GM12878 (cell line): ENCODE results near the gene PLXNA2. TPM values are rescaled to one million over a fixed set of nuclear protein-coding genes. Genes with fewer than 3 reads are reported as not detected.

Source experiments
- ATAC-seq: fragments of 200-7000 bp; cut with Tn5 transposase; 3 replicates; pipeline ENCODE4 v1.9.1; 2020; ENCODE audit warnings: mild to moderate bottlenecking, moderate library complexity
- BruUV-seq: library from RNA; stranded (reverse); fragments of 400-500 nt; replicated peaks from 2 replicates; lab custom pipeline; 2021; lab: Mats Ljungman, UMichigan
- CTCF ChIA-PET: fragments of 300-600 bp; sonication (Branson Sonifier 250); formaldehyde crosslinking; extraction: SDS; loops from one replicate; lab custom pipeline; 2021; ENCODE audit warnings: inconsistent platforms; lab: Yijun Ruan, JAX
- POLR2A ChIA-PET: fragments of 350-600 bp; formaldehyde crosslinking; extraction: SDS; loops from one replicate; lab custom pipeline; 2021; ENCODE audit warnings: inconsistent platforms; lab: Charles Lee
- RAD21 ChIA-PET: fragments of 300-600 bp; sonication (Branson Sonifier 250); formaldehyde crosslinking; loops from one replicate; lab custom pipeline; 2023; ENCODE audit warnings: antibody characterized with exemption; ENCODE audit not compliant: unreplicated experiment; lab: Charles Lee
- SMC1A ChIA-PET: fragments of 300-600 bp; sonication (Branson Sonifier 250); formaldehyde crosslinking; loops from one replicate; lab custom pipeline; 2023; ENCODE audit not compliant: unreplicated experiment, uncharacterized antibody; lab: Charles Lee
- DNase-seq: peaks from one replicate; pipeline ENCODE4 v3.0.0-alpha.2; 2011; ENCODE audit warnings: low read depth, low spot score
- FAIRE-seq: peaks from 3 replicates; lab custom pipeline; 2011; peaks lifted over from hg19 to GRCh38; lab: Jason Lieb, UNC
- H2AFZ ChIP-seq: 2 replicates; pipeline ENCODE4 v1.6.0; 2011; ENCODE audit warnings: low read depth, low read length, control low read depth; ENCODE audit not compliant: control insufficient read depth
- H3K27ac ChIP-seq: 2 replicates; pipeline ENCODE4 v1.5.1; 2011; ENCODE audit warnings: control low read depth; ENCODE audit not compliant: control insufficient read depth, insufficient read depth
- H3K27me3 ChIP-seq, 2 experiments: replicated peaks in 1 of 2; 2 replicates each; pipeline versions ENCODE4 v1.6.0 to v1.6.1; 2011; ENCODE audit warnings: low read length in 1 of 2; ENCODE audit not compliant: control insufficient read depth in 2 of 2, insufficient read depth in 2 of 2
- H3K36me3 ChIP-seq, 2 experiments: 2 replicates each; pipeline ENCODE4 v1.5.1; 2011; ENCODE audit warnings: low read length in 1 of 2; ENCODE audit not compliant: control insufficient read depth in 2 of 2, insufficient read depth in 2 of 2
- H3K4me1 ChIP-seq: 2 replicates; pipeline ENCODE4 v1.6.1; 2011; ENCODE audit warnings: mild to moderate bottlenecking, low read length, moderate library complexity, mixed read lengths; ENCODE audit not compliant: control insufficient read depth, insufficient read depth
- H3K4me2 ChIP-seq: 2 replicates; pipeline ENCODE4 v1.6.0; 2011; ENCODE audit warnings: control low read depth; ENCODE audit not compliant: control insufficient read depth, insufficient read depth
- H3K4me3 ChIP-seq: fragments of 200-600 bp; sonication (generic); 2 replicates; pipeline ENCODE4 v1.5.1; 2016
- H3K79me2 ChIP-seq: 2 replicates; pipeline ENCODE4 v1.6.0; 2011; ENCODE audit warnings: low read length; ENCODE audit not compliant: control insufficient read depth, insufficient read depth
- H3K9ac ChIP-seq: 2 replicates; pipeline ENCODE4 v1.8.0; 2011; ENCODE audit warnings: low read length, control low read depth, mixed read lengths; ENCODE audit not compliant: control insufficient read depth, insufficient read depth
- H3K9me3 ChIP-seq: replicated peaks from 3 replicates; pipeline ENCODE4 v1.5.1; 2011; ENCODE audit warnings: mild to moderate bottlenecking, low read length; ENCODE audit not compliant: control insufficient read depth, insufficient read depth
- H4K20me1 ChIP-seq: 2 replicates; pipeline ENCODE4 v1.6.0; 2011; ENCODE audit not compliant: control insufficient read depth, insufficient read depth
- E2F8 ChIP-seq: fragments of 450-650 bp; IDR thresholded peaks from 2 replicates; pipeline ENCODE4 v1.6.1; 2018; ENCODE audit warnings: mild to moderate bottlenecking, low read depth, moderate library complexity; ENCODE audit not compliant: partially characterized antibody
- IRF4 ChIP-seq: IDR thresholded peaks from 2 replicates; pipeline ENCODE4 v1.6.1; 2011; ENCODE audit warnings: low read depth, low read length
- IRF5 ChIP-seq: fragments of 450-650 bp; IDR thresholded peaks from 2 replicates; pipeline ENCODE4 v1.6.1; 2017; ENCODE audit warnings: borderline replicate concordance
- KLF5 ChIP-seq: fragments of 450-650 bp; IDR thresholded peaks from 2 replicates; pipeline ENCODE4 v1.6.1; 2014; ENCODE audit warnings: mild to moderate bottlenecking; ENCODE audit not compliant: partially characterized antibody
- NR2C1 ChIP-seq: fragments of 450-650 bp; IDR thresholded peaks from 2 replicates; pipeline ENCODE4 v1.6.1; 2017; ENCODE audit warnings: antibody characterized with exemption, mild to moderate bottlenecking, moderate library complexity
- SIX5 ChIP-seq: IDR thresholded peaks from 2 replicates; pipeline ENCODE4 v1.6.1; 2011; ENCODE audit warnings: mild to moderate bottlenecking, low read depth, low read length, moderate library complexity; ENCODE audit not compliant: severe bottlenecking
- SPI1 ChIP-seq: IDR thresholded peaks from 2 replicates; pipeline ENCODE4 v1.6.1; 2011; ENCODE audit warnings: low read depth, mild to moderate bottlenecking, low read length, moderate library complexity, borderline replicate concordance; ENCODE audit not compliant: insufficient read depth
- ZNF207 ChIP-seq: fragments of 450-650 bp; IDR thresholded peaks from 2 replicates; pipeline ENCODE4 v1.6.1; 2014; ENCODE audit warnings: antibody characterized with exemption, mild to moderate bottlenecking, borderline replicate concordance
- ZNF384 ChIP-seq: IDR thresholded peaks from 2 replicates; pipeline ENCODE4 v1.6.1; 2012; ENCODE audit warnings: low read depth, mild to moderate bottlenecking, low read length, improper control_type of control experiment, borderline replicate concordance
- WGBS: methylation state at CpG from one replicate; pipeline ENCODE4 v1.1.6; 2016; ENCODE audit warnings: low lambda C conversion rate; ENCODE audit not compliant: insufficient replicate concordance, insufficient coverage; ENCODE audit errors: missing lambda C conversion rate; 5-methylcytosine and 5-hydroxymethylcytosine counted together
- in situ Hi-C: fragments of 300-500 bp; cut with MboI; formaldehyde crosslinking; loops from 9 replicates; pipeline ENCODE4 v1.14.3; 2018; ENCODE audit warnings: mixed read lengths
- intact Hi-C: fragments of 100-400 bp; cut with micrococcal nuclease; formaldehyde crosslinking; loops from one replicate; pipeline ENCODE4 v1.14.2; 2022; ENCODE audit not compliant: unreplicated experiment
- polyA plus RNA-seq, 11 experiments: library from polyadenylated mRNA; depleted of rRNA in 4 of 11; unstranded in 6 of 11; stranded (reverse) in 5 of 11; fragments of >200 nt; fragmentation: Nextera tagmentation in 4 of 11; fragmentation: Illumina TruSeq in 1 of 11; extraction: Ambion mirVana in 4 of 11; extraction: Trizol in 1 of 11; gene quantifications; 1 replicate in 1 of 11; 2 replicates in 10 of 11; pipeline versions ENCODE4 v1.2.1 to v1.2.3, GENCODE V29; 2011 to 2016; ENCODE audit warnings: inconsistent platforms in 2 of 11, missing spikeins in 2 of 11, low read depth in 1 of 11
- total RNA-seq, 4 experiments: library from RNA; depleted of rRNA in 3 of 4; stranded (reverse); fragments of >200 nt in 3 of 4; fragmentation: Illumina TruSeq in 1 of 4; extraction: Trizol in 1 of 4; gene quantifications; 2 replicates each; pipeline versions ENCODE4 v1.2.1 to v1.2.3, GENCODE V29; 2013 to 2021
- TF ChIP-seq, protein P1 (sequence below): fragments of 450-650 bp; IDR thresholded peaks from 2 replicates; pipeline ENCODE4 v1.6.1; 2017; ENCODE audit warnings: mild to moderate bottlenecking, moderate library complexity
- TF ChIP-seq, protein P2 (sequence below): fragments of 450-650 bp; IDR thresholded peaks from 2 replicates; pipeline ENCODE4 v1.6.1; 2014; ENCODE audit warnings: mild to moderate bottlenecking

PLXNA2 gene
- total and polyA plus RNA-seq, 10 of the 15 experiments (the other 5 are each of a cell fraction or from before 2014, with no cell fraction given) = under 0.01 to 0.08 (median 0.07) TPM; not detected in 4

DNA sequence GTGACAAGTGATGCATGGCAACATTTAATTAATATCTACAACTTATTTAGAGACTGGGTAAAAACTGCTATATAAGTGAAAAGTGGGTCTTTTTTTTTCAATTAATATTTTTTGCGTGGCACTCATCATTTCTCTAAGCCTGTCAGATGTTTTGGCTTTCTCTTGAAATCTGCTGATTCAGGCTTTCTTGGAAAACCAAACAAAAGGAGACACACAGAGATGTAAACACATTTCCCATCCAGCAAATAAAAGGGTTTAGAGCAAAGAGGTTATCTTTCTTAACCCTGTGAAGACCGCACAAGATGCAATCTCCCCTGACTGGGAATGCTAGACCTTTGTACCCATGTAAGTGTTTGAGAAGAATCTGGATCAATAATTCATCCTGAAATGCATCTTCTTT lies 48.7 kb upstream of the PLXNA2 start (continued):
- TF ChIP-seq, protein P1, sequence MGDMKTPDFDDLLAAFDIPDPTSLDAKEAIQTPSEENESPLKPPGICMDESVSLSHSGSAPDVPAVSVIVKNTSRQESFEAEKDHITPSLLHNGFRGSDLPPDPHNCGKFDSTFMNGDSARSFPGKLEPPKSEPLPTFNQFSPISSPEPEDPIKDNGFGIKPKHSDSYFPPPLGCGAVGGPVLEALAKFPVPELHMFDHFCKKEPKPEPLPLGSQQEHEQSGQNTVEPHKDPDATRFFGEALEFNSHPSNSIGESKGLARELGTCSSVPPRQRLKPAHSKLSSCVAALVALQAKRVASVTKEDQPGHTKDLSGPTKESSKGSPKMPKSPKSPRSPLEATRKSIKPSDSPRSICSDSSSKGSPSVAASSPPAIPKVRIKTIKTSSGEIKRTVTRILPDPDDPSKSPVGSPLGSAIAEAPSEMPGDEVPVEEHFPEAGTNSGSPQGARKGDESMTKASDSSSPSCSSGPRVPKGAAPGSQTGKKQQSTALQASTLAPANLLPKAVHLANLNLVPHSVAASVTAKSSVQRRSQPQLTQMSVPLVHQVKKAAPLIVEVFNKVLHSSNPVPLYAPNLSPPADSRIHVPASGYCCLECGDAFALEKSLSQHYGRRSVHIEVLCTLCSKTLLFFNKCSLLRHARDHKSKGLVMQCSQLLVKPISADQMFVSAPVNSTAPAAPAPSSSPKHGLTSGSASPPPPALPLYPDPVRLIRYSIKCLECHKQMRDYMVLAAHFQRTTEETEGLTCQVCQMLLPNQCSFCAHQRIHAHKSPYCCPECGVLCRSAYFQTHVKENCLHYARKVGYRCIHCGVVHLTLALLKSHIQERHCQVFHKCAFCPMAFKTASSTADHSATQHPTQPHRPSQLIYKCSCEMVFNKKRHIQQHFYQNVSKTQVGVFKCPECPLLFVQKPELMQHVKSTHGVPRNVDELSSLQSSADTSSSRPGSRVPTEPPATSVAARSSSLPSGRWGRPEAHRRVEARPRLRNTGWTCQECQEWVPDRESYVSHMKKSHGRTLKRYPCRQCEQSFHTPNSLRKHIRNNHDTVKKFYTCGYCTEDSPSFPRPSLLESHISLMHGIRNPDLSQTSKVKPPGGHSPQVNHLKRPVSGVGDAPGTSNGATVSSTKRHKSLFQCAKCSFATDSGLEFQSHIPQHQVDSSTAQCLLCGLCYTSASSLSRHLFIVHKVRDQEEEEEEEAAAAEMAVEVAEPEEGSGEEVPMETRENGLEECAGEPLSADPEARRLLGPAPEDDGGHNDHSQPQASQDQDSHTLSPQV = no peak
- TF ChIP-seq NR2C1 = no peak
- TF ChIP-seq KLF5 = no peak

DNA sequence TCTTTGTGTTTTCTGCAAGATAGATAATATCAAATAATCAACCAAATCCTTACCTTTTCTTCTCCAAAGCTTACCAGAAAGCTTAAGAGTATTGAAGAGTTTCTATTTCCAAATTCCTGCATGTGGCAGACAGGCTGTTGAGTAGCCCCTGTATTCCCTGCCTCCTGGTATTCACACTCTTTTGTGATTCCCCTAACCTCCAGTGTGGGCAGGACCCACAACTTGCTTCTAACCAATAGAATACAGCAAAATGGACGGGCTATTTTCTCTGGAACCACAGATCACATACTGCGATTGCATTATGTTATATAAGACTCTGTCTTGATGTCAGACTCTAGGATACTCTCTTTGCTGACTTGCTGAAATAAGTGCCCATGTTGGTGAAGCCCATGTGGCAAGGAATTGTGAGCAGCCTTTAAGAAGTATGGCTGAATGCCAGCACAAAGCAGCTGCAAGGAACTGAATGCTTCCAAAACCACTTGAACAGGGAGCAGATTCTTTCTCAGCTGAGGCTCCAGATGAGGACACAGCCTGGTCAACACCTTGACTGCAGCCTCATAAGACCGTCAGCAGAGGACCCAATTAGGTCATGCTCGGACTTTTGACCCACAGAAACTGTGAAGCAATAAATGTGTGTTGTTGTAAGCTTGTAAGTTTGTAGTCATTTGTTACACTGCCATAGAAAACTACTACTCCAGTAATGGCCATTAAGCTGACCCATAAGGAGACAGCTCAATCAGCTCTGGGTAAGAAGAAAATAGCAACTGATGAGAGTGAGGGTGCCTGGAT lies 47.9 kb upstream of the PLXNA2 start:
- ATAC-seq (no peak), FAIRE-seq (no peak), DNase-seq (no peak)
- WGBS = 13% methylated on average over 4 of the region's 4 CpGs
- Histone ChIP-seq H4K20me1 (no peaks in the 10 kb centered on the region), H2AFZ (no peak overlapping the region), H3K27ac (no peak overlapping the region), H3K36me3 (no peaks in the 10 kb centered on the region), H3K79me2 (no peaks in the 10 kb centered on the region), H3K27me3 (no peaks in the 10 kb centered on the region; a peak in 1 of 4 replicates), H3K4me1 (no peaks in the 10 kb centered on the region), H3K4me2 (no peak overlapping the region), H3K9me3 (no peaks in the 10 kb centered on the region), H3K9ac (no peak overlapping the region), H3K4me3 (no peak overlapping the region)
- ChIA-PET CTCF (interaction anchor here (1.3 kb wide), 1 partner anchor 47 kb away, joined by 4 read pairs; no protein-coding TSS in a partner anchor), SMC1A (no interaction called here), POLR2A (no interaction called here), RAD21 (no interaction called here)
- intact Hi-C loops = no loop called here
- in situ Hi-C loops = no loop called here
- no TSS peak for BruUV-seq
- no peak for TF ChIP-seq IRF5
- TF ChIP-seq ZNF384 = no peak
- no peak for TF ChIP-seq SIX5
- TF ChIP-seq E2F8 = no peak
- TF ChIP-seq ZNF207 = no peak
- TF ChIP-seq, protein P2, sequence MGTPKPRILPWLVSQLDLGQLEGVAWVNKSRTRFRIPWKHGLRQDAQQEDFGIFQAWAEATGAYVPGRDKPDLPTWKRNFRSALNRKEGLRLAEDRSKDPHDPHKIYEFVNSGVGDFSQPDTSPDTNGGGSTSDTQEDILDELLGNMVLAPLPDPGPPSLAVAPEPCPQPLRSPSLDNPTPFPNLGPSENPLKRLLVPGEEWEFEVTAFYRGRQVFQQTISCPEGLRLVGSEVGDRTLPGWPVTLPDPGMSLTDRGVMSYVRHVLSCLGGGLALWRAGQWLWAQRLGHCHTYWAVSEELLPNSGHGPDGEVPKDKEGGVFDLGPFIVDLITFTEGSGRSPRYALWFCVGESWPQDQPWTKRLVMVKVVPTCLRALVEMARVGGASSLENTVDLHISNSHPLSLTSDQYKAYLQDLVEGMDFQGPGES = no peak
- TF ChIP-seq SPI1 = no peak
- no peak for TF ChIP-seq IRF4
